H1 (cell line): ENCODE data around the gene TEK. TPM values are rescaled to one million over a fixed set of nuclear protein-coding genes. Genes with fewer than 3 reads are reported as not detected.
A peak's percentile ranks its signal among the peaks of the same experiment; 100 is the strongest.

Experiments used
- CTCF ChIA-PET: fragments of 300-600 bp; sonication (Branson Sonifier 250); formaldehyde crosslinking; loops from one replicate; lab custom pipeline; 2021; ENCODE audit not compliant: partially characterized antibody; lab: Charles Lee
- POLR2A ChIA-PET: fragments of 300-600 bp; sonication (Branson Sonifier 250); formaldehyde crosslinking; loops from one replicate; lab custom pipeline; 2021; ENCODE audit warnings: inconsistent platforms; ENCODE audit not compliant: partially characterized antibody; lab: Charles Lee
- DNase-seq, 2 experiments: peaks; one replicate each; pipeline versions ENCODE4 v3.0.0 to v3.0.0-alpha.2; 2010 to 2022; ENCODE audit warnings: low spot score in 2 of 2, low read depth in 1 of 2, mixed read lengths in 1 of 2
- FAIRE-seq: peaks from 2 replicates; lab custom pipeline; 2011; peaks lifted over from hg19 to GRCh38; lab: Jason Lieb, UNC
- H2AFZ ChIP-seq: 2 replicates; pipeline ENCODE4 v1.8.1; 2012; ENCODE audit warnings: low read length, inconsistent platforms
- H2AK5ac ChIP-seq: 2 replicates; pipeline ENCODE4 v1.6.1; 2013; ENCODE audit warnings: low read depth, low read length
- H2BK120ac ChIP-seq: replicated peaks from 2 replicates; pipeline ENCODE3; 2013; ENCODE audit warnings: low read depth, low read length, inconsistent platforms
- H2BK12ac ChIP-seq: 2 replicates; pipeline ENCODE4 v1.6.1; 2013; ENCODE audit warnings: low read depth, low read length
- H2BK15ac ChIP-seq: 2 replicates; pipeline ENCODE4 v1.6.1; 2013; ENCODE audit warnings: low read length
- H2BK20ac ChIP-seq: 2 replicates; pipeline ENCODE4 v1.6.1; 2013; ENCODE audit warnings: low read length
- H2BK5ac ChIP-seq: 2 replicates; pipeline ENCODE4 v1.6.1; 2013; ENCODE audit warnings: low read depth, low read length
- H3K14ac ChIP-seq: 2 replicates; pipeline ENCODE4 v1.6.1; 2013; ENCODE audit warnings: inconsistent platforms; ENCODE audit not compliant: insufficient read length
- H3K18ac ChIP-seq: 2 replicates; pipeline ENCODE4 v1.6.1; 2013; ENCODE audit warnings: low read length; ENCODE audit errors: extremely low read depth
- H3K23ac ChIP-seq: 2 replicates; pipeline ENCODE4 v1.6.1; 2013; ENCODE audit warnings: inconsistent platforms; ENCODE audit not compliant: insufficient read length
- H3K23me2 ChIP-seq: 2 replicates; pipeline ENCODE4 v1.6.1; 2013; ENCODE audit warnings: low read depth, low read length
- H3K27ac ChIP-seq: 2 replicates; pipeline ENCODE4 v1.6.1; 2011; ENCODE audit warnings: low read depth, low read length, inconsistent platforms
- H3K27me3 ChIP-seq, 4 experiments: replicated peaks in 1 of 4; 1 replicate in 1 of 4; 2 replicates in 3 of 4; pipeline versions ENCODE4 v1.6.1 to v1.8.1; 2011 to 2013; ENCODE audit warnings: low read length in 3 of 4, mild to moderate bottlenecking in 3 of 4, inconsistent platforms in 2 of 4, mixed read lengths in 2 of 4, moderate library complexity in 1 of 4; ENCODE audit not compliant: control insufficient read depth in 3 of 4, insufficient read depth in 3 of 4; ENCODE audit errors: extremely low read depth in 1 of 4
- H3K36me3 ChIP-seq, 4 experiments: 2 replicates each; pipeline versions ENCODE4 v1.6.1 to v1.8.1; 2011 to 2013; ENCODE audit warnings: mild to moderate bottlenecking in 4 of 4, low read length in 3 of 4, moderate library complexity in 2 of 4, control low read depth in 1 of 4, inconsistent platforms in 1 of 4; ENCODE audit not compliant: insufficient read depth in 4 of 4, control insufficient read depth in 2 of 4
- H3K4ac ChIP-seq: replicated peaks from 2 replicates; pipeline ENCODE3; 2013; ENCODE audit warnings: low read length, low read depth, mixed read lengths, inconsistent platforms; ENCODE audit not compliant: insufficient read length
- H3K4me1 ChIP-seq, 4 experiments: replicated peaks in 1 of 4; 1 replicate in 1 of 4; 2 replicates in 3 of 4; pipeline versions ENCODE4 v1.6.1 to v1.8.1; 2011 to 2013; ENCODE audit warnings: low read length in 3 of 4, inconsistent platforms in 2 of 4, mixed read lengths in 1 of 4; ENCODE audit not compliant: insufficient read depth in 4 of 4, control insufficient read depth in 3 of 4
- H3K4me2 ChIP-seq, 2 experiments: 2 replicates each; pipeline versions ENCODE4 v1.6.1 to v1.8.1; 2011 to 2013; ENCODE audit warnings: low read depth in 2 of 2, low read length in 2 of 2, control low read depth in 1 of 2, inconsistent platforms in 1 of 2, mild to moderate bottlenecking in 1 of 2; ENCODE audit not compliant: insufficient read depth in 1 of 2
- H3K4me3 ChIP-seq, 4 experiments: fragments of 200-600, 300-600 bp in 1 of 4; sonication (generic), shearing (Covaris generic), sonication (Bioruptor Twin) in 1 of 4; 2 replicates each; pipeline versions ENCODE4 v1.5.1 to v1.8.1; 2011 to 2016; ENCODE audit warnings: low read length in 4 of 4, low read depth in 3 of 4, control low read depth in 2 of 4, inconsistent platforms in 2 of 4, mild to moderate bottlenecking in 2 of 4, mixed read lengths in 1 of 4, moderate library complexity in 1 of 4; ENCODE audit not compliant: insufficient read depth in 2 of 4; ENCODE audit errors: extremely low read depth in 1 of 4
- H3K56ac ChIP-seq: replicated peaks from 2 replicates; pipeline ENCODE3; 2013; ENCODE audit warnings: low read depth, mild to moderate bottlenecking, mixed read lengths, low read length, inconsistent platforms; ENCODE audit not compliant: insufficient read length
- H3K79me1 ChIP-seq: 2 replicates; pipeline ENCODE4 v1.6.1; 2013; ENCODE audit warnings: low read depth, low read length, control low read depth
- H3K79me2 ChIP-seq, 2 experiments: 2 replicates each; pipeline versions ENCODE4 v1.6.1 to v1.8.1; 2012 to 2013; ENCODE audit warnings: low read length in 2 of 2, mild to moderate bottlenecking in 2 of 2, inconsistent platforms in 1 of 2; ENCODE audit not compliant: insufficient read depth in 2 of 2, control insufficient read depth in 1 of 2
- H3K9ac ChIP-seq, 4 experiments: replicated peaks in 1 of 4; 1 replicate in 1 of 4; 2 replicates in 3 of 4; pipeline versions ENCODE4 v1.6.1 to v1.8.1; 2011 to 2013; ENCODE audit warnings: low read depth in 3 of 4, low read length in 3 of 4, control low read depth in 2 of 4, mild to moderate bottlenecking in 2 of 4, moderate library complexity in 2 of 4, inconsistent platforms in 1 of 4; ENCODE audit errors: extremely low read depth in 1 of 4
- H3K9me3 ChIP-seq, 2 experiments: 2 replicates each; pipeline versions ENCODE4 v1.6.1 to v1.8.1; 2012 to 2013; ENCODE audit warnings: mild to moderate bottlenecking in 2 of 2, moderate library complexity in 2 of 2, control low read depth in 1 of 2, inconsistent platforms in 1 of 2, low read depth in 1 of 2, low read length in 1 of 2, mixed read lengths in 1 of 2; ENCODE audit not compliant: insufficient read depth in 2 of 2
- H4K20me1 ChIP-seq, 2 experiments: replicated peaks in 1 of 2; 2 replicates each; pipeline versions ENCODE3 to v1.8.1; 2011 to 2013; ENCODE audit warnings: inconsistent platforms in 2 of 2, low read length in 2 of 2, mild to moderate bottlenecking in 1 of 2; ENCODE audit not compliant: insufficient read depth in 2 of 2, control insufficient read depth in 1 of 2
- H4K5ac ChIP-seq: 2 replicates; pipeline ENCODE4 v1.6.1; 2013; ENCODE audit warnings: low read length, low read depth, mixed read lengths, inconsistent platforms; ENCODE audit not compliant: insufficient read length
- H4K8ac ChIP-seq: 2 replicates; pipeline ENCODE4 v1.8.0; 2013; ENCODE audit warnings: mild to moderate bottlenecking, moderate library complexity, low read length, inconsistent platforms; ENCODE audit not compliant: insufficient read depth; ENCODE audit errors: extremely low read depth
- H4K91ac ChIP-seq: replicated peaks from 2 replicates; pipeline ENCODE3; 2013; ENCODE audit warnings: low read length, mixed read lengths, inconsistent platforms; ENCODE audit not compliant: insufficient read length
- EZH2 ChIP-seq: fragments of 200-600 bp; sonication (generic); IDR thresholded peaks from 2 replicates; pipeline ENCODE4 v1.7.1; 2012; ENCODE audit warnings: low read depth, mild to moderate bottlenecking, moderate library complexity, low read length, inconsistent platforms; ENCODE audit not compliant: severe bottlenecking
- HDAC2 ChIP-seq, 2 experiments: fragments of 300-600 bp in 1 of 2; sonication (generic) in 1 of 2; IDR thresholded peaks; 2 replicates each; pipeline ENCODE4 v1.6.1; 2011 to 2012; ENCODE audit warnings: low read depth in 2 of 2, low read length in 2 of 2, mild to moderate bottlenecking in 2 of 2, moderate library complexity in 2 of 2, borderline replicate concordance in 1 of 2, inconsistent platforms in 1 of 2
- KDM5A ChIP-seq: fragments of 200-600 bp; IDR thresholded peaks from 2 replicates; pipeline ENCODE4 v1.7.1; 2012; ENCODE audit warnings: mild to moderate bottlenecking, low read length, inconsistent platforms, mixed read lengths
- POLR2A ChIP-seq, 2 experiments: IDR thresholded peaks; 1 replicate in 1 of 2; 2 replicates in 1 of 2; pipeline ENCODE4 v1.6.1; 2011; ENCODE audit warnings: low read depth in 2 of 2, low read length in 2 of 2, mild to moderate bottlenecking in 2 of 2; ENCODE audit errors: control extremely low read depth in 1 of 2
- POLR2AphosphoS5 ChIP-seq: IDR thresholded peaks from 2 replicates; pipeline ENCODE4 v1.6.1; 2011; ENCODE audit warnings: low read depth, low read length
- SIRT6 ChIP-seq: IDR thresholded peaks from one replicate; pipeline ENCODE4 v1.7.1; 2012; ENCODE audit warnings: low read length, inconsistent platforms
- SUZ12 ChIP-seq: fragments of 200-600 bp; sonication (generic); IDR thresholded peaks from 2 replicates; pipeline ENCODE4 v1.6.1; 2012; ENCODE audit warnings: mild to moderate bottlenecking, inconsistent platforms, low read length, moderate library complexity, mixed read lengths
- TAF7 ChIP-seq: optimal IDR thresholded peaks from 2 replicates; pipeline ENCODE3; 2011; ENCODE audit warnings: low read depth, mild to moderate bottlenecking, inconsistent platforms, low read length, moderate library complexity, borderline replicate concordance
- TBP ChIP-seq: IDR thresholded peaks from 2 replicates; pipeline ENCODE4 v1.6.1; 2011; ENCODE audit warnings: low read depth, low read length, improper control_type of control experiment
- YY1 ChIP-seq: IDR thresholded peaks from 2 replicates; pipeline ENCODE4 v1.6.1; 2011; ENCODE audit warnings: low read depth, mild to moderate bottlenecking, low read length
- WGBS, 2 experiments: shearing (Covaris generic) in 1 of 2; methylation state at CpG; one replicate each; pipeline versions ENCODE4 v1.1.6 to v1.1.7; 2013 to 2015; ENCODE audit warnings: low lambda C conversion rate in 2 of 2, mixed read lengths in 2 of 2, inconsistent platforms in 1 of 2, low coverage in 1 of 2, missing lambda C conversion rate in 1 of 2; ENCODE audit not compliant: insufficient replicate concordance in 2 of 2, insufficient coverage in 1 of 2, insufficient read length in 1 of 2; ENCODE audit errors: extremely low coverage in 1 of 2, missing lambda C conversion rate in 1 of 2; 5-methylcytosine and 5-hydroxymethylcytosine counted together
- long read RNA-seq, 2 experiments: library from RNA in 1 of 2; library from capped mRNA in 1 of 2; stranded (forward); transcript quantifications; one replicate each; pipeline ENCODE4 v2.0.0, GENCODE V29; 2021; ENCODE audit warnings: inconsistent platforms in 1 of 2
- polyA minus RNA-seq, 3 experiments: library from RNA; depleted of rRNA, polyadenylated mRNA; stranded (reverse); fragments of >200 nt; gene quantifications; 1 replicate in 2 of 3; 2 replicates in 1 of 3; pipeline ENCODE4 v1.2.3, GENCODE V29; 2011
- polyA plus RNA-seq, 7 experiments: library from polyadenylated mRNA; depleted of rRNA in 3 of 7; stranded (reverse) in 5 of 7; unstranded in 2 of 7; fragments of >200 nt in 5 of 7; fragments of 200-250 nt in 2 of 7; gene quantifications; 1 replicate in 5 of 7; 2 replicates in 1 of 7; 4 replicates in 1 of 7; pipeline versions ENCODE4 v1.2.1 to v1.2.3, GENCODE V29; 2011 to 2013; ENCODE audit warnings: missing spikeins in 2 of 7, mixed read lengths in 2 of 7
- total RNA-seq: library from RNA; stranded (reverse); fragmentation: NEBNext Ultra II Directional; extraction: Animal tissue kit (Norgen Biotek cat#: 25700); gene quantifications from 2 replicates; pipeline ENCODE4 v1.2.1, GENCODE V29; 2021

TEK gene
- total RNA-seq = 33.2 and 35.8 TPM in 2 replicates
- 7.0 and 11.0 TPM in 2 replicates for polyA plus RNA-seq (2011; rRNA removed)
- polyA plus RNA-seq (2011; cell fraction: cytosol; rRNA removed) = 13.0 TPM
- polyA plus RNA-seq (2011; cell fraction: nucleus; rRNA removed) = 9.2 TPM
- 16.2 to 23.3 TPM (median 19.2 TPM) in 4 replicates for polyA plus RNA-seq (2012, experiment 1 of 2)
- polyA plus RNA-seq (2012, experiment 2 of 2) = 1.1 TPM
- 25.2 TPM for polyA plus RNA-seq (2013, experiment 1 of 2)
- 28.8 TPM for polyA plus RNA-seq (2013, experiment 2 of 2)
- polyA minus RNA-seq (2011; rRNA and poly(A)+ RNA removed) = 27.6 and 41.5 TPM in 2 replicates
- polyA minus RNA-seq (2011; cell fraction: cytosol; rRNA and poly(A)+ RNA removed) = 11.0 TPM
- 22.6 TPM for polyA minus RNA-seq (2011; cell fraction: nucleus; rRNA and poly(A)+ RNA removed)
- long read RNA-seq, experiment 1, partial matches to known transcripts = 18 of 30 reads
- long read RNA-seq, experiment 1, other reads (novel, unspliced or antisense) = 12 of 30 reads
- long read RNA-seq, experiment 2, full-length matches to known transcripts = 2 of 5 reads
- long read RNA-seq, experiment 2, partial matches to known transcripts = 1 of 5 reads
- long read RNA-seq, experiment 2, other reads (novel, unspliced or antisense) = 2 of 5 reads

DNA sequence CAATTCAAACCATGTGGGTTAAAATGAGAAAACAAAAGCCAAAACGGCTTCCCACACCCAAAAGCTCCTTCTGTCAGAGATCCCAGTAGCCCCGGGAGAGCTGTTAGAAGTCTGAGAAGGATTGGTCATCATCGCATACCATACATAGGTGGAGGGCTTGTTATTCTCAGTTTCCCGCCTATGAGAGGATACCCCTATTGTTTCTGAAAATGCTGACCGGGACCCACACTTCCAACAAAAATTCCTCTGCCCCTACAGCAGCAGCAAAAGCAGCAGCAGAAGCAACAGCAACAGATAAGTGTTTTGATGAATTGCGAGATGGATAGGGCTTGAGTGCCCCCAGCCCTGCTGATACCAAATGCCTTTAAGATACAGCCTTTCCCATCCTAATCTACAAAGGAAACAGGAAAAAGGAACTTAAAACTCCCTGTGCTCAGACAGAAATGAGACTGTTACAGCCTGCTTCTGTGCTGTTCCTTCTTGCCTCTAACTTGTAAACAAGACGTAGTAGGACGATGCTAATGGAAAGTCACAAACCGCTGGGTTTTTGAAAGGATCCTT is at the start of gene TEK:
Gene TEK (plus strand): TSS at position 245 of the 561 bp plus-strand sequence. CDS start 366 bp downstream, outside the sequence.
- POLR2A ChIA-PET = no interaction called here
- WGBS, 2 experiments = 15% methylated on average over 9 of the region's 9 CpGs; no CpG with 5 or more reads in 1 of the 2 experiments
- peak; percentile 88 for FAIRE-seq
- TF ChIP-seq SUZ12 = no peak
- TF ChIP-seq SIRT6 = no peak
- TF ChIP-seq TAF7 = no peak
- peak; percentile 69; the same call in 1 of the 2 replicates for TF ChIP-seq TBP
- TF ChIP-seq POLR2AphosphoS5 = peak; percentile 71
- no peak for TF ChIP-seq EZH2
- 0 out of 2 replicates have a peak, but pooled peaks have one; percentile 21 for TF ChIP-seq YY1
- TF ChIP-seq KDM5A = no peak
- TF ChIP-seq POLR2A (IDR thresholded peaks at IDR 0.05; ENCODE audit: control extremely low read depth in 1 of 2, low read depth in 2 of 2, low read length in 2 of 2) = peak; percentile 18 to 76
- no peak for TF ChIP-seq HDAC2 (IDR thresholded peaks at IDR 0.05; ENCODE audit: borderline replicate concordance in 1 of 2, low read depth in 2 of 2, low read length in 2 of 2)

More for the DNA sequence above, at the start of gene TEK:
- Histone ChIP-seq H2BK12ac (peak within 1 kb of the TSS; percentile 28; the same call in 1 of the 2 replicates), H2BK5ac (peak within 1 kb of the TSS; percentile 13), H3K9me3 (no peaks in the 10 kb centered on the region), H3K14ac (no peak within 1 kb of the TSS), H3K4ac (no peak within 1 kb of the TSS), H3K79me1 (no peaks in the 10 kb centered on the region), H3K4me2 (peak within 1 kb of the TSS; percentile 68 to 79), H3K27me3 (no peaks in the 10 kb centered on the region), H3K27ac (peak within 1 kb of the TSS; percentile 56; the same call in 1 of the 2 replicates), H2BK15ac (no peak within 1 kb of the TSS), H3K36me3 (no peaks in the 10 kb centered on the region), H3K56ac (no peak within 1 kb of the TSS), H3K18ac (peak within 1 kb of the TSS; percentile 9; the same call in 1 of the 2 replicates), H3K23ac (no peak within 1 kb of the TSS), H4K5ac (no peak within 1 kb of the TSS), H2BK120ac (no peak within 1 kb of the TSS), H4K20me1 (no peaks in the 10 kb centered on the region), H3K4me1 (peaks cover 0 to 8% (median 1%) of the 10 kb centered on the region in 4 experiments; a peak in 1 of 7 replicates), H2BK20ac (no peak within 1 kb of the TSS; the same call in 1 of the 2 replicates), H4K8ac (no peak within 1 kb of the TSS), H2AK5ac (no peak within 1 kb of the TSS), H3K79me2 (peaks cover 0 to 32% of the 10 kb centered on the region in 2 experiments; a peak in 2 of 4 replicates), H3K23me2 (peaks cover 5% of the 10 kb centered on the region; the same call in 1 of the 2 replicates), H2AFZ (peak within 1 kb of the TSS; percentile 93), H3K4me3 (peak within 1 kb of the TSS; percentile 40 to 60 (median 48)), H4K91ac (no peak within 1 kb of the TSS), H3K9ac (peak within 1 kb of the TSS; percentile 76 to 85 (median 80))
- peak in 1 of 2 experiments; percentile 27 for DNase-seq
- CTCF ChIA-PET = interaction anchor here (1.2 kb wide), 1 partner anchor 15 kb away, joined by 3 read pairs; no protein-coding TSS in a partner anchor
